Coronary artery (tissue), 2 donors: Measurements from ENCODE around the gene SLIT3.

Source experiments
- DNase-seq: peaks from one replicate; pipeline ENCODE4 v3.0.0-alpha.2; 2017; ENCODE audit warnings: low spot score
- H3K27ac ChIP-seq, 2 donors: fragments of 200-600 bp; sonication (generic); one replicate each; pipeline ENCODE4 v1.5.1; 2016 to 2019
- H3K4me3 ChIP-seq: fragments of 200-600 bp; sonication (generic); 2 replicates; pipeline ENCODE4 v1.5.1; 2016; ENCODE audit warnings: mild to moderate bottlenecking, moderate library complexity
- CTCF ChIP-seq: fragments of 200-600 bp; sonication (generic); IDR thresholded peaks from one replicate; pipeline ENCODE4 v1.5.1; 2019; ENCODE audit warnings: antibody characterized with exemption

Gene SLIT3

DNA sequence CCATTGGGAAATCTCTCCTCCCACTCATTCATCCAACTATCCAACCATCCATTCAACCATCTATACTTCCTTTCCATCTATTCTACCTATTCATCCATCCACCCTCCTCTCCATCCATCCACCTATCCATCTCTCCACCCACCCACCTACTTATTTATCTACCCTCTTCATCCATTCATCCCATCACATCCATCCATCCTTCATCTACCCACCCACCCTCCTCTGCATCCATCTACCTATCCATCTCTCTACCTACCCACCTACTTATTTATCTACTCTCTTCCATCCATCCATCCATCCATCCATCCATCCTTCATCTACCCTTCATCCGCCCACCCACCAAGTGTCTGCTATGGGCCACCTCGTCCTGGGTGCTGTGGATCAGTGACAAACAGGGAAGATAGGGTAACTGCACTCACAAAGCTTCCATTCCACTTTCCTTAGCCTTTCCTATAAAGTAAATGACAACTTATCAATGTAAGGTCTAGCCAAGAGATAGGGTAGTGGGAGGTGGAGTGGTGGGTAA lies 625.0 kb downstream of the SLIT3 start:
- Histone ChIP-seq H3K27ac (no peak overlapping the region), H3K4me3 (no peak overlapping the region)
- no peak for TF ChIP-seq CTCF
- DNase-seq: no peak

DNA sequence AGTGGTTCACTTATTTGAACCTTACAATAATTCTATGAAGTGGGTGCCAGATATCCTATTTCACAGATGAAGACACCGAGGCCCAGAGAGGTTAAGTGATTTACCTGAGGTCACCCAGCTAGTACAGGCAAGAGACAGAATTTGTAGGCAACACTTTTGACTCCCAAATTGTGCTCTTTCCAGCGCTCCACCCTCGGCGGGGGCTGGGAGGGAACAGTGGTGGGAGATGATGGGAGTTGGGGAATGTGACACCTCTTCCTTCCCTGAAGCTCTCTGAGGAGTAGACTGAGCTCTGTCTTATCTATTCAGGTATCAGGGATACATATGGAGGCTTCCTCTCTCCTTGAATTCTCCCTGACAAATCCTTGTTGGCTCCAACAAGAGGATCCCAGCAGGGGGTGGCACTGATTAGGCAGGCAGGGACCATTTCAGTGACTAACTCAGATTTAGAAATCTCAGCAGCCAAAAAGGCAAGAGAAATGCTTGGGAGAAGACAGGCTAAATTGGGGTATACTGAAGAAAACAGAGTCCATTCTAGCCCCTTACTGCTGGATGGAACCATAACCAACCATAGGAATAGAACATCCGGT lies 626.0 kb downstream of the SLIT3 start:
- Histone ChIP-seq H3K27ac (no peak overlapping the region), H3K4me3 (no peak overlapping the region)
- DNase-seq: no peak
- TF ChIP-seq CTCF: no peak

GRCh38 chr5:168672888-168673287 lies 628.1 kb downstream of the SLIT3 start:
- no peak for DNase-seq
- Histone ChIP-seq H3K27ac (no peak overlapping the region), H3K4me3 (no peak overlapping the region)
- no peak for TF ChIP-seq CTCF

GRCh38 chr5:168672016-168672415 lies 628.9 kb downstream of the SLIT3 start:
- Histone ChIP-seq H3K4me3 (no peak overlapping the region), H3K27ac (no peak overlapping the region)
- no peak for DNase-seq
- TF ChIP-seq CTCF: no peak

DNA sequence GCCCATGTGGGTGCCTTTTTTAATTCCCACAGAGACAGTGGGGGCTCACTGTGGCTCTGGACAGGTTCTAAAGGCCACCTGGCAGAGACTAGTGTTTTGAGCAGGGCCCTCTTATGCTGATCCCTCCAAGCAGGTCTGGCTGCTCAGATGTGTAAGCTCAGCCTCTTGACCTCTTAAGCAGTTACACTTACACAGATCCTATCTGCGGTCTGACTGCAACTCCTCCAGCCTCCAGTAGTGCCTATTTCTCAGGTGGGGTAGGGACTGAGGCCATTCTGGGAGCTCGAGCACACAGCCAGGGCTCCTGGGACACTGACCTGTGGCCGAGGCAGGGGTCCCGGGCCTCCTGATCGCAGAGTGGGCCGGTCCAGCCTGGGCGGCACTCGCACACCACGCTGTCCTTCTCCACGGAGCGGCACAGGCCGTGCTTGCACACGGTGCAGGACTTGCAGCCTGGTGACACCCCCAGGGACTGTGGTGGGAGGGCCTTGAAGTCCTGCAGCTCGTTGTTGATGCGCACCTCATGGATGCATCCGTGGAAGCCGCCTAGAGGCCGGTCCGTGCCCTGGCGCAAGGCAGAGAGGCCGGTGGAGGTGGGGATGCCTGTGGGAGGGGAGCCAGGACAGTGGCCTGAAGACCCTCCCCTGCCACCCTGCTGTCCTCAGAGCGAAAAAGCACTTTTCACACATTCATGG lies 629.9 kb downstream of the SLIT3 start:
- no peak overlapping the region for H3K4me3 ChIP-seq
- no peak for DNase-seq
- no peak overlapping the region for H3K27ac ChIP-seq
- TF ChIP-seq CTCF: no peak

- DNase-seq: no peak
- no peak for TF ChIP-seq CTCF
- Histone ChIP-seq H3K27ac (no peak overlapping the region), H3K4me3 (no peak overlapping the region)
Measured at GRCh38 chr5:168669668-168670378, 631.1 kb downstream of the SLIT3 start.
